ENCODE data around the gene UVRAG.

The UVRAG gene

DNA sequence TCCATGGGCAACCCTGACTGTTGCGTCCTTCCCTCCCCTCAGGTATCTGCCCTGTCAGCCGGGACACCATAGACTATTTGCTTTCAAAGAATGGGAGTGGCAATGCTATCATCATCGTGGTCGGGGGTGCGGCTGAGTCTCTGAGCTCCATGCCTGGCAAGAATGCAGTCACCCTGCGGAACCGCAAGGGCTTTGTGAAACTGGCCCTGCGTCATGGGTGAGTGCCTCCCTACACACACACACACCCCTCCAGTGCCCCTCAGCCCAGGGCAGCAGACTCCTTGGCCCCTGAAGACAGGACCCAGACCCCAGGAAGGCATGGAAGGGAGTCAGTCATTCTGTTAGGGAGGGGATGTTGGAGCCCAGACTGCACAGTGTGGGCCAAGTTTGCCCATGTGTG lies 17.9 kb upstream of the UVRAG start:
- Histone ChIP-seq H3K27ac (ENCODE audit: low read depth, low read length) (no peak overlapping the region), H3K9me3 (ENCODE audit: insufficient read depth, low read length) (no peaks in the 10 kb centered on the region), H3K36me3 (ENCODE audit: low read length) (no peaks in the 10 kb centered on the region), H3K4me3 (ENCODE audit: insufficient read depth, low read length, poor library complexity, severe bottlenecking) (no peak overlapping the region), H3F3A (ENCODE audit: insufficient read depth) (no peaks in the 10 kb centered on the region), H3K79me2 (ENCODE audit: insufficient read depth, low read length) (no peaks in the 10 kb centered on the region), H3K27me3 (ENCODE audit: low read length) (no peaks in the 10 kb centered on the region), H4K20me1 (ENCODE audit: low read depth, low read length) (no peaks in the 10 kb centered on the region), H3K9me2 (replicated peaks; ENCODE audit: insufficient read depth, low read length) (no peaks in the 10 kb centered on the region), H3K9ac (ENCODE audit: low read length) (no peak overlapping the region), H3K4me2 (ENCODE audit: low read depth, low read length, poor library complexity, severe bottlenecking) (no peak overlapping the region), H2AFZ (ENCODE audit: low read depth, low read length, severe bottlenecking) (no peak overlapping the region)
- TF ChIP-seq, protein P1, sequence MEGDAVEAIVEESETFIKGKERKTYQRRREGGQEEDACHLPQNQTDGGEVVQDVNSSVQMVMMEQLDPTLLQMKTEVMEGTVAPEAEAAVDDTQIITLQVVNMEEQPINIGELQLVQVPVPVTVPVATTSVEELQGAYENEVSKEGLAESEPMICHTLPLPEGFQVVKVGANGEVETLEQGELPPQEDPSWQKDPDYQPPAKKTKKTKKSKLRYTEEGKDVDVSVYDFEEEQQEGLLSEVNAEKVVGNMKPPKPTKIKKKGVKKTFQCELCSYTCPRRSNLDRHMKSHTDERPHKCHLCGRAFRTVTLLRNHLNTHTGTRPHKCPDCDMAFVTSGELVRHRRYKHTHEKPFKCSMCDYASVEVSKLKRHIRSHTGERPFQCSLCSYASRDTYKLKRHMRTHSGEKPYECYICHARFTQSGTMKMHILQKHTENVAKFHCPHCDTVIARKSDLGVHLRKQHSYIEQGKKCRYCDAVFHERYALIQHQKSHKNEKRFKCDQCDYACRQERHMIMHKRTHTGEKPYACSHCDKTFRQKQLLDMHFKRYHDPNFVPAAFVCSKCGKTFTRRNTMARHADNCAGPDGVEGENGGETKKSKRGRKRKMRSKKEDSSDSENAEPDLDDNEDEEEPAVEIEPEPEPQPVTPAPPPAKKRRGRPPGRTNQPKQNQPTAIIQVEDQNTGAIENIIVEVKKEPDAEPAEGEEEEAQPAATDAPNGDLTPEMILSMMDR (IDR thresholded peaks at IDR 0.05; ENCODE audit: insufficient read depth, low read length, poor library complexity, severe bottlenecking) = no peak
- no peak for TF ChIP-seq EZH2phosphoT487 (conservative IDR thresholded peaks at IDR 0.05; ENCODE audit: low read length)

GRCh38 chr11:75797792-75798191 lies 17.2 kb upstream of the UVRAG start:
- Histone ChIP-seq H4K20me1 (ENCODE audit: low read depth, low read length) (no peaks in the 10 kb centered on the region), H3K36me3 (ENCODE audit: low read length) (no peaks in the 10 kb centered on the region), H2AFZ (ENCODE audit: low read depth, low read length, severe bottlenecking) (no peak overlapping the region), H3F3A (ENCODE audit: insufficient read depth) (no peaks in the 10 kb centered on the region), H3K4me3 (ENCODE audit: insufficient read depth, low read length, poor library complexity, severe bottlenecking) (no peak overlapping the region), H3K79me2 (ENCODE audit: insufficient read depth, low read length) (no peaks in the 10 kb centered on the region), H3K27me3 (ENCODE audit: low read length) (no peaks in the 10 kb centered on the region), H3K9me2 (replicated peaks; ENCODE audit: insufficient read depth, low read length) (no peaks in the 10 kb centered on the region), H3K9ac (ENCODE audit: low read length) (no peak overlapping the region), H3K27ac (ENCODE audit: low read depth, low read length) (no peak overlapping the region), H3K4me2 (ENCODE audit: low read depth, low read length, poor library complexity, severe bottlenecking) (no peak overlapping the region), H3K9me3 (ENCODE audit: insufficient read depth, low read length) (no peaks in the 10 kb centered on the region)
- TF ChIP-seq EZH2phosphoT487 (conservative IDR thresholded peaks at IDR 0.05; ENCODE audit: low read length) = no peak
- TF ChIP-seq, protein P1 (IDR thresholded peaks at IDR 0.05; ENCODE audit: insufficient read depth, low read length, poor library complexity, severe bottlenecking) = no peak

- H3F3A ChIP-seq (ENCODE audit: insufficient read depth) = no peaks in the 10 kb centered on the region
- H3K9me3 ChIP-seq (ENCODE audit: insufficient read depth, low read length) = no peaks in the 10 kb centered on the region
- no peak overlapping the region for H3K9ac ChIP-seq (ENCODE audit: low read length)
- no peaks in the 10 kb centered on the region for H3K79me2 ChIP-seq (ENCODE audit: insufficient read depth, low read length)
- H3K27me3 ChIP-seq (ENCODE audit: low read length) = no peaks in the 10 kb centered on the region
- no peak for TF ChIP-seq EZH2phosphoT487 (conservative IDR thresholded peaks at IDR 0.05; ENCODE audit: low read length)
- TF ChIP-seq, protein P1 (IDR thresholded peaks at IDR 0.05; ENCODE audit: insufficient read depth, low read length, poor library complexity, severe bottlenecking) = no peak
- H3K27ac ChIP-seq (ENCODE audit: low read depth, low read length) = no peak overlapping the region
- no peaks in the 10 kb centered on the region for H3K9me2 ChIP-seq (replicated peaks; ENCODE audit: insufficient read depth, low read length)
- H3K36me3 ChIP-seq (ENCODE audit: low read length) = no peaks in the 10 kb centered on the region
- no peak overlapping the region for H3K4me3 ChIP-seq (ENCODE audit: insufficient read depth, low read length, poor library complexity, severe bottlenecking)
- H4K20me1 ChIP-seq (ENCODE audit: low read depth, low read length) = no peaks in the 10 kb centered on the region
- H3K4me2 ChIP-seq (ENCODE audit: low read depth, low read length, poor library complexity, severe bottlenecking) = no peak overlapping the region
- H2AFZ ChIP-seq (ENCODE audit: low read depth, low read length, severe bottlenecking) = no peak overlapping the region
Measured at GRCh38 chr11:75800136-75800675, 14.8 kb upstream of the UVRAG start.
